GM20000 (cell line): Measurements from ENCODE around the gene LCLAT1.
A peak's percentile ranks its signal among the peaks of the same experiment; 100 is the strongest.

ENCODE experiments used
- DNase-seq: peaks from one replicate; pipeline ENCODE4 v3.0.0; 2012; ENCODE audit warnings: low spot score
- CTCF ChIP-seq: IDR thresholded peaks from 2 replicates; pipeline ENCODE4 v1.5.1; 2012; ENCODE audit warnings: mild to moderate bottlenecking, control low read depth; ENCODE audit errors: extremely low read depth, missing control alignments

LCLAT1 gene

GRCh38 chr2:30577151-30577550 is 130.1 kb downstream of the LCLAT1 start:
- TF ChIP-seq CTCF, result no peak
- no peak for DNase-seq

- no peak for TF ChIP-seq CTCF
- DNase-seq, result no peak
Measured at GRCh38 chr2:30580391-30580790, 133.3 kb downstream of the LCLAT1 start.

DNA sequence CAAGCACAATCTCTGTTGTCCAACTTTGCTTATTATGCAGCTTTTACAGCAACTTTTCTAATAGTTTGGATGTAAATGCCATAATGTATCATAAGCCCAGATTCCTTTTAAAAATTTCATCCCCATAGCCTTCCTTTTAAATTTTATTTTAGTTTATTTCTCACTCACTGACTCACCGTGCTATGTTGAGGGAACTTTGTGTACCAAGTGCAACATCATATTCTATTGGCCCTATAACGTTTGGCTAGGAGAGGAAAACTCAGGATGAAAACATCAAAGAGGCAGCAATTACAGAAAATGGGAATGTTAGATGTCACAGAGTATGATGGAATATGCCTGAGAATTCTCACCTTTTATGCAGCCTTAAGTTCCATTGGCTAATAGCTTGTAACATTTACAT is 135.5 kb downstream of the LCLAT1 start:
- DNase-seq, result no peak
- TF ChIP-seq CTCF, result no peak

DNA sequence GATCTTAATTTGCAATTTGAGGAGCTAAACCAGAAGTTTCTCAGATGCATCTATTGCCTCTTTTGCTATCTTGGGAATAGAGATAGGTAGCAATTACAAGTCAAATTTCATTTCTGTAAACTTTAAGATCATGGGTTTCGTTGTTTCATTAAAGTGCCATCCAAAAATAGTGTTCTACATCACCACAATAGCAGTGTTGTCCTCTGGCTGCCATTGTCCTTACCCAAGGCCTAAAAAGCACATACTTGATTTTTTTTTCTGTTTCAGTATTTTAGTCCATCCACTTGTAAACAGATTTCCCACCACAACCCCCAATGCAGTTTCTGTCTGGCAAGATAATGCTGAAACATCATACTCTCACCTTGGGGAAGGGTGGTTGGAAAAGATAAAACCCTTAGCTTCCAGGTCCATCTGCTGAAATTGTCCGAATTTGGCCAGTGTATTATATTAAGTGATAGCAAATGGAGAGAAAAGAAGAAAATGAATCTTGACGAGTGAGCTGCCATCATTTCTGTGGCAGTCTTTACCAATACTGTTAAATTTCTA is 136.2 kb downstream of the LCLAT1 start:
- DNase-seq, result no peak
- no peak for TF ChIP-seq CTCF

- peak; percentile 36 for DNase-seq
Measured at GRCh38 chr2:30584116-30584515, 137.1 kb downstream of the LCLAT1 start.

GRCh38 chr2:30588994-30589393 is 141.9 kb downstream of the LCLAT1 start:
- no peak for DNase-seq
- TF ChIP-seq CTCF, result no peak

More at GRCh38 chr2:30584116-30584515, 137.1 kb downstream of the LCLAT1 start:
- TF ChIP-seq CTCF, result no peak

DNA sequence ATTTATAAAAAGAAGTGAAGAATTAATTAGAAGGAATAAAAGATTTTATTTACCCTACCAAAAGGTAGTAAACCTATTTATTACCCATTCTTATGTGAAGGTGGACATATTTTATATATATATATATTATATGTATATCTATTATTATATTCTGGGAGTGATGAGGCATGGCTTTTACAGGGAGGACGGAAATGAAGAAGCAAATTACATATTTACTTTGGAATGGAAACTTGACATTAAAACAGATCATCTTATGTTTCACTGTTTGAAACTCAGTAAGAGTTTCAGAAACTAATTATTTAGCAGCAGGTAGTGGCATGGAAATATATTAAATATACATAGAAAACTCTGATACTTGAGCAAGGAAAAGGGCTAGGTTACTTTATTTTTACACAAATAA is 143.4 kb downstream of the LCLAT1 start:
- no peak for DNase-seq
- TF ChIP-seq CTCF, result no peak
